Caco-2 (cell line): ENCODE measurements around the gene CHSY1. TPM values are rescaled to one million over a fixed set of nuclear protein-coding genes. Genes with fewer than 3 reads are reported as not detected.

Experiments
- BruUV-seq: library from RNA; stranded (reverse); fragments of 400-500 nt; replicated peaks from 2 replicates; lab custom pipeline; 2021; lab: Mats Ljungman, UMichigan
- CTCF ChIA-PET: fragments of 300-600 bp; sonication (Branson Sonifier 250); formaldehyde crosslinking; loops from one replicate; lab custom pipeline; 2022; ENCODE audit warnings: antibody characterized with exemption; lab: Charles Lee
- POLR2A ChIA-PET: fragments of 300-600 bp; sonication (Branson Sonifier 250); formaldehyde crosslinking; loops from one replicate; lab custom pipeline; 2022; ENCODE audit warnings: antibody characterized with exemption; lab: Charles Lee
- DNase-seq, 2 experiments: peaks; one replicate each; pipeline versions ENCODE4 v3.0.0 to v3.0.0-alpha.2; 2020 to 2022
- H3K27me3 ChIP-seq: replicated peaks from 2 replicates; pipeline ENCODE4 v1.6.0; 2011; ENCODE audit warnings: low read length; ENCODE audit not compliant: control insufficient read depth, insufficient read depth
- H3K36me3 ChIP-seq: 2 replicates; pipeline ENCODE4 v1.5.1; 2011; ENCODE audit warnings: low read length; ENCODE audit not compliant: control insufficient read depth, insufficient read depth
- H3K4me1 ChIP-seq: fragments of 250-450 bp; sonication (Bioruptor Pico); 2 replicates; pipeline ENCODE4 v1.5.1; 2020; ENCODE audit warnings: mild to moderate bottlenecking
- H3K4me3 ChIP-seq: 2 replicates; pipeline ENCODE4 v1.5.1; 2011; ENCODE audit warnings: low read depth, mild to moderate bottlenecking, control low read depth, low read length
- H3K9me3 ChIP-seq: fragments of 250-450 bp; sonication (Bioruptor Pico); 2 replicates; pipeline ENCODE4 v1.5.1; 2020; ENCODE audit warnings: mild to moderate bottlenecking, moderate library complexity
- H3K27ac Mint-ChIP-seq: one replicate; pipeline ENCODE4 v1.8.0; 2022; ENCODE audit warnings: mixed read lengths; ENCODE audit not compliant: unreplicated experiment
- H3K27me3 Mint-ChIP-seq: one replicate; pipeline ENCODE4 v1.8.0; 2022; ENCODE audit warnings: mixed read lengths; ENCODE audit not compliant: insufficient read depth, unreplicated experiment
- H3K36me3 Mint-ChIP-seq: one replicate; pipeline ENCODE4 v1.8.0; 2022; ENCODE audit warnings: mild to moderate bottlenecking, mixed read lengths; ENCODE audit not compliant: insufficient read depth, unreplicated experiment
- H3K4me1 Mint-ChIP-seq: one replicate; pipeline ENCODE4 v1.8.0; 2022; ENCODE audit warnings: low read depth, mixed read lengths; ENCODE audit not compliant: unreplicated experiment
- H3K4me3 Mint-ChIP-seq: one replicate; pipeline ENCODE4 v1.8.0; 2022; ENCODE audit warnings: mild to moderate bottlenecking, moderate library complexity, mixed read lengths; ENCODE audit not compliant: unreplicated experiment
- H3K9me3 Mint-ChIP-seq: one replicate; pipeline ENCODE4 v1.8.0; 2022; ENCODE audit warnings: mixed read lengths; ENCODE audit not compliant: unreplicated experiment
- CTCF ChIP-seq, 2 experiments: fragments of 200-600 bp in 1 of 2; IDR thresholded peaks; 1 replicate in 1 of 2; 2 replicates in 1 of 2; pipeline versions ENCODE4 v1.5.1 to v1.8.0; 2011 to 2022; ENCODE audit warnings: antibody characterized with exemption in 1 of 2, control low read depth in 1 of 2, inconsistent platforms in 1 of 2, low read depth in 1 of 2, low read length in 1 of 2, mild to moderate bottlenecking in 1 of 2, moderate library complexity in 1 of 2; ENCODE audit not compliant: insufficient read depth in 1 of 2, severe bottlenecking in 1 of 2, unreplicated experiment in 1 of 2
- intact Hi-C: fragments of 100-400 bp; cut with micrococcal nuclease; formaldehyde crosslinking; loops from one replicate; pipeline ENCODE4 v1.10.0; 2022; ENCODE audit not compliant: unreplicated experiment
- total RNA-seq: library from RNA; stranded (reverse); gene quantifications from 2 replicates; pipeline ENCODE4 v1.2.3, GENCODE V29; 2022

CHSY1 gene
- total RNA-seq, 1 experiment from 2014 or later: 18.7 TPM

GRCh38 chr15:101185770-101186169, 66.1 kb downstream of the CHSY1 start:
- Histone ChIP-seq H3K36me3 (no peaks in the 10 kb centered on the region), H3K27me3 (no peaks in the 10 kb centered on the region), H3K9me3 (no peaks in the 10 kb centered on the region), H3K4me3 (no peak overlapping the region), H3K4me1 (no peaks in the 10 kb centered on the region)
- ChIA-PET POLR2A (no interaction called here), CTCF (no interaction called here)
- H3K36me3 Mint-ChIP-seq: peaks cover 13% of the 10 kb centered on the region
- H3K4me1 Mint-ChIP-seq: peaks cover 9% of the 10 kb centered on the region
- DNase-seq: no peak
- no peak overlapping the region for H3K27ac Mint-ChIP-seq
- no peak for TF ChIP-seq CTCF (IDR thresholded peaks at IDR 0.05; ENCODE audit: insufficient read depth in 1 of 2, low read depth in 1 of 2, low read length in 1 of 2, severe bottlenecking in 1 of 2, unreplicated experiment in 1 of 2)
- BruUV-seq: no TSS peak
- H3K27me3 Mint-ChIP-seq: no peaks in the 10 kb centered on the region
- no peaks in the 10 kb centered on the region for H3K9me3 Mint-ChIP-seq
- no peak overlapping the region for H3K4me3 Mint-ChIP-seq
- intact Hi-C loops: no loop called here

GRCh38 chr15:101185336-101185735, 66.5 kb downstream of the CHSY1 start:
- peaks cover 14% of the 10 kb centered on the region for H3K4me1 Mint-ChIP-seq
- H3K4me3 ChIP-seq: no peak overlapping the region
- no peak overlapping the region for H3K4me3 Mint-ChIP-seq
- H3K27ac Mint-ChIP-seq: no peak overlapping the region
- no peaks in the 10 kb centered on the region; the same call in 1 of the 2 replicates for H3K36me3 ChIP-seq
- CTCF ChIA-PET: no interaction called here
- intact Hi-C loops: no loop called here
- no peaks in the 10 kb centered on the region for H3K9me3 ChIP-seq
- BruUV-seq: no TSS peak
- POLR2A ChIA-PET: no interaction called here
- no peak for DNase-seq
- peaks cover 13% of the 10 kb centered on the region for H3K36me3 Mint-ChIP-seq
- H3K27me3 ChIP-seq: no peaks in the 10 kb centered on the region
- no peaks in the 10 kb centered on the region for H3K4me1 ChIP-seq
- TF ChIP-seq CTCF (IDR thresholded peaks at IDR 0.05; ENCODE audit: insufficient read depth in 1 of 2, low read depth in 1 of 2, low read length in 1 of 2, severe bottlenecking in 1 of 2, unreplicated experiment in 1 of 2): no peak
- H3K27me3 Mint-ChIP-seq: no peaks in the 10 kb centered on the region
- H3K9me3 Mint-ChIP-seq: no peaks in the 10 kb centered on the region

- ChIA-PET POLR2A (no interaction called here), CTCF (no interaction called here)
- H3K36me3 ChIP-seq: no peaks in the 10 kb centered on the region; the same call in 1 of the 2 replicates
- intact Hi-C loops: no loop called here
- H3K4me1 Mint-ChIP-seq: peaks cover 14% of the 10 kb centered on the region
- no peak for TF ChIP-seq CTCF (IDR thresholded peaks at IDR 0.05; ENCODE audit: insufficient read depth in 1 of 2, low read depth in 1 of 2, low read length in 1 of 2, severe bottlenecking in 1 of 2, unreplicated experiment in 1 of 2)
- DNase-seq: no peak
- peaks cover 13% of the 10 kb centered on the region for H3K36me3 Mint-ChIP-seq
- H3K27ac Mint-ChIP-seq: no peak overlapping the region
- H3K4me1 ChIP-seq: no peaks in the 10 kb centered on the region
- H3K4me3 ChIP-seq: no peak overlapping the region
- H3K9me3 Mint-ChIP-seq: no peaks in the 10 kb centered on the region
- no peak overlapping the region for H3K4me3 Mint-ChIP-seq
- no peaks in the 10 kb centered on the region for H3K27me3 Mint-ChIP-seq
- BruUV-seq: no TSS peak
- H3K9me3 ChIP-seq: no peaks in the 10 kb centered on the region
- no peaks in the 10 kb centered on the region for H3K27me3 ChIP-seq
Observed at GRCh38 chr15:101184830-101185229, 67.0 kb downstream of the CHSY1 start.
